HepG2 (cell line): ENCODE measurements around the gene TRIM28. TPM values are rescaled to one million over a fixed set of nuclear protein-coding genes. Genes with fewer than 3 reads are reported as not detected.
A peak's percentile ranks its signal among the peaks of the same experiment; 100 is the strongest.

Experiments
- ARNTL ChIP-seq: sonication (generic); formaldehyde crosslinking; IDR thresholded peaks from 2 replicates; pipeline ENCODE4 v1.4.0; 2020; ENCODE audit warnings: mild to moderate bottlenecking, missing genetic modification reagents
- CENPT ChIP-seq: sonication (generic); formaldehyde crosslinking; IDR thresholded peaks from 2 replicates; pipeline ENCODE4 v1.8.0; 2022; ENCODE audit warnings: low read depth, mild to moderate bottlenecking, moderate library complexity, missing genetic modification reagents
- CREM ChIP-seq, 2 experiments: sonication (generic) in 1 of 2; formaldehyde crosslinking in 1 of 2; IDR thresholded peaks; 2 replicates each; pipeline versions ENCODE4 v1.4.0 to v1.6.1; 2016 to 2020; ENCODE audit warnings: antibody characterized with exemption in 1 of 2, mild to moderate bottlenecking in 1 of 2, missing genetic modification reagents in 1 of 2
- KDM3A ChIP-seq: IDR thresholded peaks from 2 replicates; pipeline ENCODE4 v1.6.1; 2018; ENCODE audit warnings: low read depth, missing compliant biosample characterization
- MED13 ChIP-seq: sonication (generic); formaldehyde crosslinking; IDR thresholded peaks from 2 replicates; pipeline ENCODE4 v1.5.0; 2020; ENCODE audit warnings: missing genetic modification reagents
- MTF1 ChIP-seq: sonication (generic); formaldehyde crosslinking; IDR thresholded peaks from 2 replicates; pipeline ENCODE4 v1.5.0; 2020; ENCODE audit warnings: missing genetic modification reagents
- NFE2 ChIP-seq: sonication (generic); formaldehyde crosslinking; IDR thresholded peaks from 2 replicates; pipeline ENCODE4 v1.4.0; 2020; ENCODE audit warnings: missing genetic modification reagents
- SP1 ChIP-seq, 2 experiments: fragments of 450-650 bp in 1 of 2; sonication (generic) in 1 of 2; formaldehyde crosslinking in 1 of 2; IDR thresholded peaks; 2 replicates each; pipeline versions ENCODE4 v1.4.0 to v1.6.1; 2016 to 2020; ENCODE audit warnings: missing genetic modification reagents in 1 of 2
- TCF7 ChIP-seq: sonication (generic); IDR thresholded peaks from 2 replicates; pipeline ENCODE4 v1.6.1; 2016; ENCODE audit warnings: antibody characterized with exemption, low read depth
- ZNF20 ChIP-seq: sonication (generic); formaldehyde crosslinking; IDR thresholded peaks from 2 replicates; pipeline ENCODE4 v1.4.0; 2020; ENCODE audit warnings: mild to moderate bottlenecking, moderate library complexity, missing genetic modification reagents
- ZNF251 ChIP-seq: sonication (generic); formaldehyde crosslinking; IDR thresholded peaks from 2 replicates; pipeline ENCODE4 v1.9.0; 2021; ENCODE audit warnings: mild to moderate bottlenecking, missing genetic modification reagents
- ZNF441 ChIP-seq: sonication (generic); formaldehyde crosslinking; IDR thresholded peaks from 2 replicates; pipeline ENCODE4 v1.7.0; 2021; ENCODE audit warnings: missing genetic modification reagents, borderline replicate concordance
- ZNF781 ChIP-seq: sonication (generic); formaldehyde crosslinking; IDR thresholded peaks from 2 replicates; pipeline ENCODE4 v1.5.1; 2020; ENCODE audit warnings: borderline replicate concordance, mild to moderate bottlenecking, missing genetic modification reagents; ENCODE audit errors: not compliant biosample characterization
- polyA plus RNA-seq, 8 experiments: library from polyadenylated mRNA; depleted of rRNA in 3 of 8; stranded (reverse) in 7 of 8; unstranded in 1 of 8; fragments of >200 nt; fragmentation: Illumina TruSeq in 4 of 8; extraction: Trizol in 4 of 8; gene quantifications; 2 replicates each; pipeline versions ENCODE4 v1.2.1 to v1.2.3, GENCODE V29; 2011 to 2016; ENCODE audit warnings: low read depth in 4 of 8, missing spikeins in 1 of 8, mixed read lengths in 1 of 8; ENCODE audit not compliant: insufficient read depth in 1 of 8
- total RNA-seq, 5 experiments: library from RNA; depleted of rRNA; stranded (reverse); fragments of >200 nt; fragmentation: Illumina TruSeq; extraction: Trizol; gene quantifications; 2 replicates each; pipeline ENCODE4 v1.2.3, GENCODE V29; 2016; ENCODE audit warnings: low read depth in 1 of 5
- TF ChIP-seq, protein P1 (sequence below): sonication (generic); formaldehyde crosslinking; IDR thresholded peaks from 2 replicates; pipeline ENCODE4 v1.5.1; 2020; ENCODE audit warnings: mild to moderate bottlenecking, missing genetic modification reagents
- TF ChIP-seq, protein P2 (sequence below): sonication (generic); IDR thresholded peaks from 2 replicates; pipeline ENCODE4 v1.6.1; 2016; ENCODE audit warnings: low read depth, borderline replicate concordance
- TF ChIP-seq, protein P3 (sequence below): sonication (generic); formaldehyde crosslinking; IDR thresholded peaks from 2 replicates; pipeline ENCODE4 v1.5.1; 2020; ENCODE audit warnings: missing genetic modification reagents, mild to moderate bottlenecking, borderline replicate concordance
- TF ChIP-seq, protein P4 (sequence below): sonication (generic); formaldehyde crosslinking; IDR thresholded peaks from 2 replicates; pipeline ENCODE4 v1.8.1; 2023; ENCODE audit warnings: mild to moderate bottlenecking, moderate library complexity, missing genetic modification reagents
- TF ChIP-seq, protein P5 (sequence below): sonication (generic); formaldehyde crosslinking; IDR thresholded peaks from 2 replicates; pipeline ENCODE4 v1.4.0; 2020; ENCODE audit warnings: mild to moderate bottlenecking, missing genetic modification reagents

Gene TRIM28
- total and polyA plus RNA-seq, 2 of the 13 experiments (the other 11 are each of a cell fraction or from before 2014, with no cell fraction given) = 361 to 439 TPM

DNA sequence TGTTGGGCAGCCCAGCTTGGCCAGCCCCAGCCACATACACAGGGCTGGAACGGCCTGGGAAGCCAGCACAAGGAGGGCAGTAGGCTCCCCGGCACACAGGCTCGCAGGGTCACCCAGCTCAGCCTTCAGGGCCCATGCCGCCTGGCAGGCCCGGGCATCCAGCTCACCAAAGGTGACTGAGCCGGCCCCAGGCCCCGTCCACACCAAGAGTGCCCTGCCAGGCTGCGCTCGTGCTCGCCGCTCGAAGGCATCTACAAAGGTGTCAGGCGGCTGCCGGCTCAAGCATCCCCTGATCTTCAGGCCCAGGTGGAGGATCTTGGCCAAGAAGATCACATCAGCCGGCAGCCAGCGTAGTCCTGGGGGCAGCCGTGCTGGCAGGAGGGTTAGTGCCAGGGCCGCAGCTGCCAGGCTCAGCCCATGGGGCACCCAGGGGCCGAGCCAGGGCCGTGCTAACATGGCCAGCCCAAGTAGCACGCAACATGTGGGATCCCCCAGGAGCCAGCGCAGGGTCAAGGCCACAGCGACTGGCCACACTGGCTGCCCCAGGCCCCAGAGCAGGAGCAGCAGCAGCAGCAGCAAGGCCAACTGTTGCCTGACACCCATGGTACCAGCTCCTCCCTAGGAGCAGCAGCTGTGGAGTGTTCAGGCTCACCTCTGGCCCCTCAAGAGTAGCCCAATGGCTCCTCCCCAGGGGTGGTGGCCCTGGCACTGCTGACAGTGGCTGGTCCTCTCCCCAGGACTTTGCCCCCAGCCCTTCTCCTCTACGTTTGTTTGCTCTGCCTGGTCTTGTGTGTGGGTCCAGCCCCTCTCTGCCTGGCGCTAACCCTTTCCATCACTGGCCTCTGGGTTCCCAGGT lies 32.3 kb upstream of the TRIM28 start, which contains the start of gene SLC27A5 (continued):
- TF ChIP-seq, protein P1, sequence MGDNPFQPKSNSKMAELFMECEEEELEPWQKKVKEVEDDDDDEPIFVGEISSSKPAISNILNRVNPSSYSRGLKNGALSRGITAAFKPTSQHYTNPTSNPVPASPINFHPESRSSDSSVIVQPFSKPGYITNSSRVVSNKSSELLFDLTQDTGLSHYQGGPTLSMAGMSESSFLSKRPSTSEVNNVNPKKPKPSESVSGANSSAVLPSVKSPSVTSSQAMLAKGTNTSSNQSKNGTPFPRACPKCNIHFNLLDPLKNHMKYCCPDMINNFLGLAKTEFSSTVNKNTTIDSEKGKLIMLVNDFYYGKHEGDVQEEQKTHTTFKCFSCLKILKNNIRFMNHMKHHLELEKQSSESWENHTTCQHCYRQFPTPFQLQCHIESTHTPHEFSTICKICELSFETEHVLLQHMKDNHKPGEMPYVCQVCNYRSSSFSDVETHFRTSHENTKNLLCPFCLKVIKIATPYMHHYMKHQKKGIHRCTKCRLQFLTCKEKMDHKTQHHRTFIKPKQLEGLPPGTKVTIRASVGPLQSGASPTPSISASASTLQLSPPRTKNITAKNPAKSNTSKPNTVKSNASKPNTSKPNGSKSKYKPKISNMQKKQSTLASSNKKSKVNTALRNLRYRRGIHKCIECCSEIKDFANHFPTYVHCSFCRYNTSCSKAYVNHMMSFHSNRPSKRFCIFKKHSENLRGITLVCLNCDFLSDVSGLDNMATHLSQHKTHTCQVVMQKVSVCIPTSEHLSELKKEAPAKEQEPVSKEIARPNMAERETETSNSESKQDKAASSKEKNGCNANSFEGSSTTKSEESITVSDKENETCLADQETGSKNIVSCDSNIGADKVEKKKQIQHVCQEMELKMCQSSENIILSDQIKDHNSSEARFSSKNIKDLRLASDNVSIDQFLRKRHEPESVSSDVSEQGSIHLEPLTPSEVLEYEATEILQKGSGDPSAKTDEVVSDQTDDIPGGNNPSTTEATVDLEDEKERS (CRISPR knock-in tag) = peak; percentile 5; the same call in 1 of the 2 replicates
- 0 out of 2 replicates have a peak, but pooled peaks have one; percentile 24 for TF ChIP-seq CENPT (CRISPR knock-in tag)
- peak; percentile 42; the same call in 1 of the 2 replicates for TF ChIP-seq CREM (IDR thresholded peaks at IDR 0.05)
- TF ChIP-seq CREM (CRISPR knock-in tag; IDR thresholded peaks at IDR 0.05) = no peak
- peak; percentile 39 for TF ChIP-seq ZNF781 (CRISPR knock-in tag)
- TF ChIP-seq, protein P2, sequence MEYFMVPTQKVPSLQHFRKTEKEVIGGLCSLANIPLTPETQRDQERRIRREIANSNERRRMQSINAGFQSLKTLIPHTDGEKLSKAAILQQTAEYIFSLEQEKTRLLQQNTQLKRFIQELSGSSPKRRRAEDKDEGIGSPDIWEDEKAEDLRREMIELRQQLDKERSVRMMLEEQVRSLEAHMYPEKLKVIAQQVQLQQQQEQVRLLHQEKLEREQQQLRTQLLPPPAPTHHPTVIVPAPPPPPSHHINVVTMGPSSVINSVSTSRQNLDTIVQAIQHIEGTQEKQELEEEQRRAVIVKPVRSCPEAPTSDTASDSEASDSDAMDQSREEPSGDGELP = peak; percentile 81; the same call in 1 of the 2 replicates
- peak; percentile 83; the same call in 1 of the 2 replicates for TF ChIP-seq ZNF251 (CRISPR knock-in tag)
- no peak for TF ChIP-seq SP1 (IDR thresholded peaks at IDR 0.05)
- TF ChIP-seq SP1 (CRISPR knock-in tag; IDR thresholded peaks at IDR 0.05) = no peak
- TF ChIP-seq, protein P3, sequence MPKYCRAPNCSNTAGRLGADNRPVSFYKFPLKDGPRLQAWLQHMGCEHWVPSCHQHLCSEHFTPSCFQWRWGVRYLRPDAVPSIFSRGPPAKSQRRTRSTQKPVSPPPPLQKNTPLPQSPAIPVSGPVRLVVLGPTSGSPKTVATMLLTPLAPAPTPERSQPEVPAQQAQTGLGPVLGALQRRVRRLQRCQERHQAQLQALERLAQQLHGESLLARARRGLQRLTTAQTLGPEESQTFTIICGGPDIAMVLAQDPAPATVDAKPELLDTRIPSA (CRISPR knock-in tag) = no peak
- TF ChIP-seq TCF7 = no peak
- TF ChIP-seq ARNTL (CRISPR knock-in tag) = peak; percentile 68
- no peak for TF ChIP-seq MED13 (CRISPR knock-in tag)
- TF ChIP-seq, protein P4, sequence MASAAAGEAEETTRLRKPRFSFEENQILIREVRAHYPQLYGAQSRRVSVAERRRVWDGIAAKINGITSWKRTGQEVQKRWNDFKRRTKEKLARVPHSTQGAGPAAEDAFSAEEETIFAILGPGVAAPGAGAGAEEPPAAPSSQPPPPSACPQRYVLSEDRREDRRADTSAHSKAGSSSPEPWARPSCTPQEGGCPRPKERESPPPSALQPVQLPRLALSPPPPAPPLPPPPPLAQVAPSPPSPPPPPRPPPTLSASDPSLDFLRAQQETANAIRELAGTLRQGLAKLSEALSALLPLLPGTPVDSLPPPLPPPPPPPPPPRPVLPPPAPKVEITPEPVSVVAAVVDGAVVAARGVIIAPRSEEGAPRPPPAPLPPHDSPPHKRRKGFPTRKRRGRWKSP = peak; percentile 35; the same call in 1 of the 2 replicates
- no peak for TF ChIP-seq ZNF441 (CRISPR knock-in tag)
- TF ChIP-seq, protein P5, sequence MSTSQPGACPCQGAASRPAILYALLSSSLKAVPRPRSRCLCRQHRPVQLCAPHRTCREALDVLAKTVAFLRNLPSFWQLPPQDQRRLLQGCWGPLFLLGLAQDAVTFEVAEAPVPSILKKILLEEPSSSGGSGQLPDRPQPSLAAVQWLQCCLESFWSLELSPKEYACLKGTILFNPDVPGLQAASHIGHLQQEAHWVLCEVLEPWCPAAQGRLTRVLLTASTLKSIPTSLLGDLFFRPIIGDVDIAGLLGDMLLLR (CRISPR knock-in tag) = 0 out of 2 replicates have a peak, but pooled peaks have one; percentile 1
- no peak for TF ChIP-seq NFE2 (CRISPR knock-in tag)
- TF ChIP-seq KDM3A (CRISPR knock-in tag) = 0 out of 2 replicates have a peak, but pooled peaks have one; percentile 6
- no peak for TF ChIP-seq ZNF20 (CRISPR knock-in tag)
- TF ChIP-seq MTF1 (CRISPR knock-in tag) = no peak
